SK-MEL-5 (cell line): ENCODE measurements around the gene SLC27A4. TPM values are rescaled to one million over a fixed set of nuclear protein-coding genes. Genes with fewer than 3 reads are reported as not detected.
A peak's percentile ranks its signal among the peaks of the same experiment; 100 is the strongest.

Source experiments
- DNase-seq: peaks from one replicate; pipeline ENCODE4 v3.0.0-alpha.2; 2016; ENCODE audit warnings: low read depth, low spot score
- in situ Hi-C: cut with HindIII; loops from 2 replicates; pipeline ENCODE4 v1.10.0; 2016; ENCODE audit warnings: low sequenced_read_pairs, high pct_unique_total_duplicates, low pct_unique_long_range_greater_than_20kb
- total RNA-seq: library from RNA; depleted of rRNA; stranded (reverse); fragments of >200 nt; shearing (Covaris generic); gene quantifications from 2 replicates; pipeline ENCODE4 v1.2.3, GENCODE V29; 2014; rRNA removed

SLC27A4 gene
- total RNA-seq, 1 experiment from 2014 or later = 31.1 TPM

- DNase-seq = no peak
- in situ Hi-C loops = no loop called here
Observed at GRCh38 chr9:128397831-128398230, 57.5 kb downstream of the SLC27A4 start.

GRCh38 chr9:128399861-128400260, 59.5 kb downstream of the SLC27A4 start:
- in situ Hi-C loops = no loop called here
- no peak for DNase-seq

GRCh38 chr9:128404560-128404959, 64.2 kb downstream of the SLC27A4 start:
- DNase-seq = no peak
- in situ Hi-C loops = no loop called here

GRCh38 chr9:128405077-128405779, 64.9 kb downstream of the SLC27A4 start:
- in situ Hi-C loops = no loop called here
- DNase-seq = no peak

- in situ Hi-C loops = no loop called here
- no peak for DNase-seq
Observed at GRCh38 chr9:128405780-128406171, 65.4 kb downstream of the SLC27A4 start.

- peak; percentile 63 for DNase-seq
- in situ Hi-C loops = no loop called here
Observed at GRCh38 chr9:128406848-128407391, 66.6 kb downstream of the SLC27A4 start.

- in situ Hi-C loops = no loop called here
- no peak for DNase-seq
Observed at GRCh38 chr9:128408963-128409431, 68.7 kb downstream of the SLC27A4 start.

GRCh38 chr9:128409450-128409849, 69.1 kb downstream of the SLC27A4 start:
- DNase-seq = no peak
- in situ Hi-C loops = no loop called here

GRCh38 chr9:128409978-128410377, 69.7 kb downstream of the SLC27A4 start:
- in situ Hi-C loops = no loop called here
- peak; percentile 58 for DNase-seq

Other genes starting within 250 kb of the SLC27A4 start
- gene PTGES2, start 212.8 kb upstream of the SLC27A4 start, total RNA-seq = 122 and 123 TPM in 2 replicates
- not detected in 2 replicates for gene LCN2, start 191.1 kb upstream of the SLC27A4 start, total RNA-seq
- gene BBLN, start 180.3 kb upstream of the SLC27A4 start, total RNA-seq = 102 and 133 TPM in 2 replicates
- 19.8 and 24.9 TPM in 2 replicates for gene CIZ1, start 149.0 kb upstream of the SLC27A4 start, total RNA-seq
- gene DNM1, start 137.1 kb upstream of the SLC27A4 start, total RNA-seq = 0.48 and 0.61 TPM in 2 replicates
- gene GOLGA2, start 64.5 kb upstream of the SLC27A4 start, total RNA-seq = 73.6 and 75.3 TPM in 2 replicates
- 39.2 and 42.2 TPM in 2 replicates for gene SWI5, start 64.3 kb upstream of the SLC27A4 start, total RNA-seq
- gene TRUB2, start 18.1 kb upstream of the SLC27A4 start, total RNA-seq = 51.6 and 64.4 TPM in 2 replicates
- 31.5 and 38.6 TPM in 2 replicates for gene COQ4, start 17.7 kb upstream of the SLC27A4 start, total RNA-seq
- 86.1 and 90.1 TPM in 2 replicates for gene URM1, start 30.8 kb downstream of the SLC27A4 start, total RNA-seq
- gene CERCAM, start 80.3 kb downstream of the SLC27A4 start, total RNA-seq = 31.8 and 38.5 TPM in 2 replicates
- 33.1 and 37.7 TPM in 2 replicates for gene ODF2, start 115.5 kb downstream of the SLC27A4 start, total RNA-seq
- gene GLE1, start 164.2 kb downstream of the SLC27A4 start, total RNA-seq = 42.2 and 43.3 TPM in 2 replicates
- 91.4 and 114 TPM in 2 replicates for gene SPTAN1, start 212.1 kb downstream of the SLC27A4 start, total RNA-seq